GM18520 (cell line): ENCODE data around the gene KRTAP10-12.

Experiments
- ATAC-seq: cut with Tn5 transposase; IDR thresholded peaks from one replicate; pipeline ENCODE4 v1.9.1; 2021; ENCODE audit not compliant: unreplicated experiment

KRTAP10-12 gene

DNA sequence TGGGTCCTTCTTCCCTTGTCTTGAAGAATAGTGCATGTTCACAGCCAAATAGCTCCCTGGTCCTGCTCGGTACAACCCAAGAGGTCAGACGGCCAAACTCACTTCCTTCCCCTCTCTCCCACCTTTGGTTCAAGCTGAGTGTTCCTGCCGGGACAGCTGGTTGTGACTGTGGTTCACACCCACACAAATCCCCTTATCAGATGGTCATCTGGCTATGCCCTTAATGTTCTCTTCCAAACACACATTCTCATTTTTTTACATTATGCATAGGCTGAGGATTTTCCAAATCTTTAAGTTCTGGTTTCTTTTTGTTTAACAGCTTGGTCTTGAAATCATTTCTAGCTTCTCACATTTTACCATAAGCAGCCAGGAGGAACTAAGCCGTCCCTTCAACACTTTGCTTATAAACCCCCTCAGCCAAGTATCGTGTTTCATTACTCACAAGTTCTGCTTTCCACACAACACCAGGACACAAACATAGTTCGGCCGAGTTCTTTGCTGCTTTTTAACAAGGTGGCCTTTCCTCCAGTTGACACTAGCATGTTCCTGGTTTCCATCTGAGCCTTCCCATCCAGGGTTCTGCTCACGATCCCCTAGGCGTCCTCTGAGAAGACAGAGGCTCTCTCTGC is 34.1 kb downstream of the KRTAP10-12 start:
- ATAC-seq: no peak

DNA sequence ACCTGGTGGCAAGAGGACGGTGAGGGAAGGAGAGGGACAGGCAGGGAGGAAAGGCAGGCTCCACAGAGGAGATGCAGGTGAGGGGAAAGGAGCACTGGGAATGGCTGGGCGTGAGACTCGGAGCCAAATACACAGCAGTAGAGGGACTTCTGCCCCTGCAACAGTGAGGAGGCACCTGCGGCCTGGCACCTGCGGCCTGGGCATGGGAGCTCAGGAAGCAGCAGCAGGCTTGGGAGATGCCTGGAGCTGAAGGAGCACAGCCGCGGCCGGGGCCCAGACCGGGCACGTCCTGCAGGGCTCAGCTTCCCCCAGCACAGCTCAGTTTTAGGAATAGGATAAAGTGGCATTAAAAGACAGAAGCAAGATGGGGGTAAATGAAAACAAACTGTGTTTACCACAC is 35.3 kb downstream of the KRTAP10-12 start:
- no peak for ATAC-seq

DNA sequence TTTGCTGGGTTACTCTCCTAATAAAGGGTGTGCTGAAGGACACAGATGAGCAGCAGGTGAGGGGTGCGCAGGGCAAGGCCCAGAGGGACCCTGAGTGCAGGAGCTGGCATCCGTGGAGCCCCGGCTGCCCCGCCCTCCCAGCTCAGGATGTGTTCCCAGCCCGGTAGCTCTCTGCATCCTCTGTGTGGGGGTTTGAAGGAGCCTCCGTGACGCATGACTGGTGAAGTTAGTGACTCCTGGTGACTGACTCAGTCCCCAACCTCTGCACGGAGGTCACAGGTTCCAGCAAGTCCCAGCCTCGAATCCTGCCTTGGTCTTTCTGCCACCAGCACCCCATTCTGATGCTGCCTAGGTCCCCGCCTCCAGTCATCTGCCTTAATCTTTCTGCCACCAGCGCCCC is 36.0 kb downstream of the KRTAP10-12 start:
- no peak for ATAC-seq

DNA sequence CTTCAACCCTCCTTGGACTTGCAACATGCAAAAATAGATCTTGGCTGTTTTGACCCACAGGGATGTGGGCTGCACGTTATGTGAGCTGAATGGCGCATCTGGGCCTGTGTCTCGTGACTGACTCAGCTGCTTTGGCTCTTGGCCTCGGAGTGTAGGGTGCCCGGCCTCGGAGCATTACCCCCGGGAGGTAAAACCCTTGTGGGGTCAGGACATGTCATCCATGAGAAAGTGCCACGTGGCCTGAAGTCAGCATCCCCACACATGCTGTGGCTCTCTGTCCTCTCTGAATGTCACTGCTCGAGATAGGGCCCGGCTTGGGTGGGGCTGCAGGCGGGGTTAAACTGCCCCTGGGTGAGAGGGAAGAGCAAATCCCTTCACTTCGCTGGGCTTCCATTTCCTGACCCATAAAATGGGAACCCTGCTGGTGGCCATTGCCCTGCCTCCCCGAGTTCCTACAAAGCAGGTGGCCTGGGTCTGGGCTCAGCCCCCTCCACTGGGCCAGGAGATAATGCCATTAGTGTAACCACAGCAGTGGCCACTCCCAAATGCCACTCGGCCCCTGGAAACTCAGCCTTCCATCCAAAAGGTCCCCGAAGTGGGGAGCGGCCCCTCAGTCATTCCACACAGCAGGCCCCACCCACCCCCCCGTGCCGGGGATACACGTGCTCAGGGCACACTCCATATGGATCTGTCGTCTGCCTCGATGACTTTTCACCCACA is 37.2 kb downstream of the KRTAP10-12 start:
- no peak for ATAC-seq

DNA sequence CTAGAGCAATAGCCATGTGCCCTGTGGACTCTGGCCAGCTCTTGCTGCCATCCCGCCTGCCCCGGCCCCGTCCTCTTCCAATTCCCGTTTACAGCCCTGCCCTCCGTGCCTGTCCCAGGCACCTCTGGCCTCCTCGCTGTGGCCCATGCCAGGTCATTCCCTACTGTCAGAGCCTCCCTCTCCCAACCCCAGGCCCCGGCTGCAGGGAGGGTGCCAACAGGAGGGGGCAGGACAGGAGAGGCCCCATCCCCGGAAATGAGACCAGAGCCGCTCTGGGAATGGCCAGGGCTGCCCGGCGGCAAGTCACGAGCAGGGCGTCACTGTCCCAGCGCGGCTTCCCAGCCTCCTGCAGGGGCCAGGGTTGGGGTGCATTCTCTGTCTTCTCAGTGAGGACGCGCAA is 37.9 kb downstream of the KRTAP10-12 start:
- no peak for ATAC-seq

DNA sequence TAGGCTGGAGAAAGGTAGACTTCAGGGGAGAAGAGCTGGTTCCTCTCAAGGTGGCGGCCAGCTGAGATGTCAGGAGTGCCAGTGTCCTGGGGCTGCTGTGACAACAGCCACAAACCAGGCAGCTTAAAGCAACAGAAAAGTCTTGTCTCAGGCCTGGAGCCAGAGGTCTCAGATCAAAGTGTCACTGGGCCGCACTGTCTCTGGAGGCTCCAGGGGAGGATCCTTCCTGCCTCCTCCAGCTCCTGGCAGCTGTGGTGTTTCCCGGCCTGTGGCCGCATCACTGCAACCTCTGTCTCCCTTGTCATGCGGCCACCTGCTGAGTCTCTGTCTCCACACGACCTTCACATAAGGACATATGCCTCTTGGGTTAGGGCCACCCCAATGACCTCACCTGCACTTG is 38.8 kb downstream of the KRTAP10-12 start:
- no peak for ATAC-seq

DNA sequence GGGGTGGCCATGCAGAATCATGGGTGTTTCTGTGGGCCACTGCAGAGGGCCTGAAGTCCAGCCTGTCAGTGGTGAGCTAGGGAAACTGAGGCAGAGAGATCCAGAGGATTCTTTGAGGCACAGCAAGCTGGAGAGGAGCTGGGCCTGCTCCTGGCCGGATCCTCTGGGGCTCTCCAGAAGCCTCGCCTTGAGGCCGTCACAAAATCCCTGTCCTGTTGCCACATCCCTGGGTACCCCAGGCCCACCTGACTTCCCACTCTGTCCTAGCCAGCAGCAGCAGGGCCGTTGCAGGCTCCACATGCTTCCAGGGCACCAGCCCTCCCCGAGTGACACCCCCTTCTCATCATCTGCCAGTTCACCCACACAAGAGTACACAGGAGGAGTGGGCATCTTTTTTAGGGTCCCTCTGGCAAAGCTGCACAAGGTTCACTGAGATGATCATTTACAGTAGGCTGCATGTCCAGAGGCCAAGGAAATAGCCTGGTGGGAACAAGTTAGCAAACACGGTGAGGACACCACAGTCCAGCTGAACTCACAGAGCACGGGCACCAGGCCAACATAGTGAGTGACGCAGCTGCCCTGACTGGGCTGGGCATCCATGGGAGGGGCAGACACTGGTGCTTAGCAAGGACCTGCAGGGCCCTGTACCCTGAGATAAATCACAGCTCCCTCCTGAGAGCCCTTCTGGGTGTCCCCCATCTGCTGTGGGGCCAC is 39.5 kb downstream of the KRTAP10-12 start:
- ATAC-seq: no peak

DNA sequence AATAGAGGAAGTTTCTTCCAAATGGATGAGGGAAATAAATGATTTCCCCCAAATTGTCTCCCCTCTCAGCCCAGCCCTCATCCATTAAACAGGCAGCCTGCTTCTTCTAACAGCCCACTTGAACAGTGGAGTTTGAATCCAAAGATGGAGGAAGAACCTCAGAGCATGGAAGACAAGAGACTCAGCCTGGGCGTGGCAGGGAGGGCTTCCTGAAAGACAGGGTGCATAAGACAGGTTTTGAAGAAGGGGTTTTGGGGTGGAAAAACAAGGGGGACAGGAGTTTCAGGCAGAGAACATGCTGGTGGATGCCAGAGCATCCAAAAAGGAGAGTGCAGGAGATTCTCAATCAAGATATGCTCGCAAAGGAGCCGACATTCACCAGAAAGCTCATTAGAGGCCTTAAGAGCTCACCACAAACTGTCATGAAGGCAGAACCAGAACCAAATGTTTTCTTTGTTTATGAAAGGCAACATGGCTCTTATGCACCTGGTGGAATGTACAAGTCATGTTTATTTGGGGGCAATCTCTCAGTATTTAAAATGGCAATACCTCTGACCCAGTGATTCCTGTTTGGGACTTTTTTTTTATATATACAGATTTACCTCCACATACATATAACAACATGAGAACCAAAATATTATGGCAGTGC is 40.9 kb downstream of the KRTAP10-12 start:
- ATAC-seq: no peak

DNA sequence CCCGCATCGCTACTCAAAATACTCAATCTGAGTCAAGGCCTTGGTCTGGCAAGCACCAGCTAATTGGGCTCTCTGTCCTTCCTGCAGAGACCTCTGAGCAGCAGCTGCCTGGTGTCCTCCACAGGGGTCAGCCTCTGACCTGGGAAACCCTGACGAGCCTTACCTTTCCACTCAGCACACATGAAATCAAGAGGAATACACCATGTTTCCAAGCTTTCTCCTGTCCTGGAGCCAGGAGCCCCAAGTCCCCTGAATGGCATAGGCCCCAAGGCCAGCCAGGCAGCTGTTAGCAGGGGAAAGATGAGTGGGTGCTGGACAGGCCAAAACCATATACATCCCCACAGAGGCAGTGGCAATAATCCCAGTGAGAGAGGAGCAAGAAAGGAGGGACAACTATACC is 41.6 kb downstream of the KRTAP10-12 start:
- ATAC-seq: no peak

DNA sequence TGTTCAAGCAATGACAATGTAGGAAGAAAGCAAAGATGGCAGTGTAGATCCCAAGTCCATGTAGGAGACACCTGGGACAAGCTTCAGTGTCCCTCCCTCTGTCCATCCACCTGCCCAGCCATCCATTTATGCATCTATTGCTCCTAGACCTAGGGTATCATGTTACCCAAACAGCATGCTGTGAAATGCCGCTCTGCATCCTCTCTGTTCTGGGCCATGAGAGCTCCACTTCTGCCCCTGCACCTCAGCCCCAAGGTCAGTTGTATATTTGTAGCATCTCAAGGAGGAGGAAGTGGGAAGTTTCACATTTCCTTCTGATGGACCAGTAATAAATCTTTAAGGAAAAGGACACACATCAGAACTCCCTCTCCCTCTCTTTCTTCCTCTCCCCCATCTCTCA is 42.3 kb downstream of the KRTAP10-12 start:
- ATAC-seq: no peak

DNA sequence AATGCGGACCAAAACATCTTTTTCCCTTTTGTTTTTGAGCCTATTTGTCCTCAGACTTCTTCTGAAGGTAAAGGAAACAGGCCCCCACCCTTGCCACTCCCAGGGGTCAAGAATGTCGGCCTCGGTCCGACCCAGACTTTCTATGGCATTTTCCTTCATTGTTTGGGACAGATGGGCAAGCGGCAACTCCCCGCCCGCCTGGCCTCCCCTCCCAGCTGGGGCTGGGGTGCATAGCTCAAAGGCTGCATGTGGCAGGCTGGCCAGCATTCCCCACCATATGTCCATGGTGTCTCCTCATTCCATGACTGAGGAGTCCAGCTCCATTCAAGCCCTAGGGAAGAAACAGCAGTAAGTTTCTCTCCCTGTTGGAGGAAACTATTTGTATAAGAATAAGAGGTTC is 43.8 kb downstream of the KRTAP10-12 start:
- no peak for ATAC-seq

DNA sequence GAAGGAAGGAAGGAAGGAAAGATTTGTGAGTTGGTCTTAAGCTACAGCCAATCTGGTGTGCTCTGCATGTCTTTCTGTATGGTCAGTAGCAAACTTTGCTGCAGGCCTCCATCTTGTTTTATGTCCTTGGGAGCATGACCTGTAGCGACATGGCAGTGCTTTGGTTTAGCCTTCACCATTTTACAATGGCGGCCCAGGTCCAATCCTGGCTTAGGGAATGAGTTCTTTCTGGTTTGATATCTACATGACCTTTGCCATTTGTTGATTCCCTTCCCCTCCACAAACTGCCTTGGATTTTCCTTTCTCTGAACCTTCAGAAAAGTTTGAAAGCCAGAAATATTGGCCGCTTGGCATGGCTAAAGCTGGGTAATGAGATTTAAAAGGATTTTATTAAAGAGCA is 44.9 kb downstream of the KRTAP10-12 start:
- ATAC-seq: no peak

DNA sequence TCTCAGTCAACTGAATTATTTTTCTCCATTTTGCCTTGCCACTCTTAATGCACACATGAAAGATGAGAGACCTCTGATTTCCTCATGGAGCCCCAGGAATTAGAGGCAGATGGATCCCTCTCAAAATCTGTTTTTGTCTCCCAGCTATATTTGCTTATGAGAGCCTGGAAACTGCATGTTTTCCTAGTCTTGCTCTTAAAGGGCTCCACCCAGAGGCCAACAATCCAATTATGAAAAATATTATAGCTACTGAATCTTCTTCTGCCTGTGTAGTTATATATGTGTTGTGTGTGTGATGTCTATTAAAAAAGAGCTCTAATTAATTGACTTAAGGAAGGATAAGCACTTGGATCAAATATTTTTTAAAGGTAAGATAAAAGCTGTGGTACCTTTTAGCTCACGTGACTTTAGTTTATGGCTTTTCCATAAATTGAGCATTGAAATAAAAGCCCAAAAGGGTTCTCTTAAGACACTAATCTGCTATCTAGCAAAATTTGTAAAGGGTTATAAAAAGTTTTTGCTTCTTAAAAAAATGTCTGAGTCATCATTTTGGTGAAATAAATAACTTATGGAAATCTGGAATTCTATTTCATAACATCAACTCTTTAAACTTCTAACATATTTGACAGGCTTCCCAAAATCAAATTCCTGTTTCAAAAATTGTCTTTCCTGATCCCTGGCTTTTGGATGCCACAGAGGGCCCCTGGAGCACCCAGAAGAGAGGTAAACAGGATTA is 45.6 kb downstream of the KRTAP10-12 start:
- no peak for ATAC-seq
